HCT116 (cell line): ENCODE data around the gene TBC1D23. TPM values are rescaled to one million over a fixed set of nuclear protein-coding genes. Genes with fewer than 3 reads are reported as not detected.
"Not testable (repeated sequence)": the region's sequence is repeated elsewhere in the genome, so short reads cannot be mapped to it uniquely, and the experiment has no call there.

ENCODE experiments used
- ATAC-seq: fragments of 200-7000 bp; cut with Tn5 transposase; 2 replicates; pipeline ENCODE4 v1.9.1; 2020; ENCODE audit warnings: mild to moderate bottlenecking, moderate library complexity
- BruUV-seq: library from RNA; stranded (reverse); fragments of 400-500 nt; replicated peaks from 2 replicates; lab custom pipeline; 2021; lab: Mats Ljungman, UMichigan
- CTCF ChIA-PET: fragments of 300-600 bp; sonication (Branson Sonifier 250); formaldehyde crosslinking; loops from one replicate; lab custom pipeline; 2021; ENCODE audit warnings: antibody characterized with exemption; lab: Charles Lee
- POLR2A ChIA-PET: fragments of 300-600, 350-600 bp; sonication (Branson Sonifier 250); formaldehyde crosslinking; loops from one replicate; lab custom pipeline; 2021; ENCODE audit warnings: antibody characterized with exemption; lab: Charles Lee
- RAD21 ChIA-PET, 2 experiments: fragments of 300-600 bp; sonication (Branson Sonifier 250); formaldehyde crosslinking; loops; one replicate each; lab custom pipeline; 2023; ENCODE audit warnings: low total read pairs in 2 of 2; ENCODE audit not compliant: uncharacterized antibody in 2 of 2, unreplicated experiment in 2 of 2, low non-redundant PET in 1 of 2; lab: Charles Lee
- DNase-seq: peaks from one replicate; pipeline ENCODE4 v3.0.0-alpha.2; 2010; ENCODE audit warnings: low read depth, low spot score
- H2AFZ ChIP-seq: fragments of 200-600 bp; shearing (Covaris generic), sonication (generic); 2 replicates; pipeline ENCODE4 v1.6.1; 2017; ENCODE audit warnings: low read depth, mixed run types, mixed read lengths, antibody characterized with exemption, low read length; ENCODE audit not compliant: poor library complexity, severe bottlenecking
- H3K27ac ChIP-seq: 2 replicates; pipeline ENCODE4 v1.5.1; 2012; ENCODE audit warnings: low read depth, low read length
- H3K27me3 ChIP-seq: fragments of 200-600 bp; sonication (generic); 2 replicates; pipeline ENCODE4 v1.6.1; 2016; ENCODE audit warnings: mixed run types, low read length, mixed read lengths; ENCODE audit not compliant: insufficient read depth
- H3K36me3 ChIP-seq, 2 experiments: fragments of 200-500 bp in 1 of 2; fragments of 200-600 bp in 1 of 2; sonication (Bioruptor generic) in 1 of 2; sonication (generic) in 1 of 2; 2 replicates each; pipeline versions ENCODE4 v1.5.1 to v1.6.1; 2014 to 2016; ENCODE audit warnings: low read length in 2 of 2, inconsistent platforms in 1 of 2, mixed read lengths in 1 of 2, mixed run types in 1 of 2; ENCODE audit not compliant: insufficient read depth in 2 of 2, control insufficient read depth in 1 of 2
- H3K4me1 ChIP-seq, 2 experiments: fragments of 200-600 bp in 1 of 2; sonication (generic) in 1 of 2; 2 replicates each; pipeline versions ENCODE4 v1.5.1 to v1.6.1; 2012 to 2017; ENCODE audit warnings: low read length in 2 of 2, inconsistent platforms in 1 of 2, mild to moderate bottlenecking in 1 of 2, mixed read lengths in 1 of 2, mixed run types in 1 of 2, moderate library complexity in 1 of 2; ENCODE audit not compliant: insufficient read depth in 2 of 2, control insufficient read depth in 1 of 2
- H3K4me2 ChIP-seq: fragments of 200-600 bp; sonication (generic); 2 replicates; pipeline ENCODE4 v1.6.1; 2017; ENCODE audit warnings: mixed run types, low read length, mixed read lengths
- H3K4me3 ChIP-seq, 2 experiments: fragments of 200-600 bp in 1 of 2; sonication (generic) in 1 of 2; replicated peaks in 1 of 2; 2 replicates each; pipeline ENCODE4 v1.5.1; 2011 to 2016; ENCODE audit warnings: low read length in 2 of 2, control low read depth in 1 of 2, low read depth in 1 of 2, mild to moderate bottlenecking in 1 of 2, mixed read lengths in 1 of 2, mixed run types in 1 of 2
- H3K79me2 ChIP-seq: fragments of 200-600 bp; sonication (generic); 2 replicates; pipeline ENCODE4 v1.6.1; 2017; ENCODE audit warnings: mild to moderate bottlenecking, mixed run types, low read length, moderate library complexity, mixed read lengths; ENCODE audit not compliant: insufficient read depth
- H3K9ac ChIP-seq: fragments of 200-600 bp; sonication (generic); 2 replicates; pipeline ENCODE4 v1.6.1; 2016; ENCODE audit warnings: low read length, mixed read lengths
- H3K9me2 ChIP-seq: fragments of 200-600 bp; sonication (generic), shearing (Covaris generic); 2 replicates; pipeline ENCODE4 v1.6.1; 2017; ENCODE audit warnings: mixed run types, mild to moderate bottlenecking, moderate library complexity; ENCODE audit not compliant: insufficient read depth
- H3K9me3 ChIP-seq, 2 experiments: fragments of 200-500 bp in 1 of 2; fragments of 200-600 bp in 1 of 2; sonication (Bioruptor generic) in 1 of 2; sonication (generic) in 1 of 2; 2 replicates each; pipeline ENCODE4 v1.6.1; 2014 to 2017; ENCODE audit warnings: low read length in 2 of 2, mixed read lengths in 2 of 2, inconsistent platforms in 1 of 2, low read depth in 1 of 2, mild to moderate bottlenecking in 1 of 2, mixed run types in 1 of 2, moderate library complexity in 1 of 2; ENCODE audit not compliant: control insufficient read depth in 1 of 2, insufficient read depth in 1 of 2
- H4K20me1 ChIP-seq: fragments of 200-600 bp; sonication (generic), shearing (Covaris generic); 2 replicates; pipeline ENCODE4 v1.6.1; 2017; ENCODE audit warnings: mixed run types, mild to moderate bottlenecking, moderate library complexity; ENCODE audit not compliant: insufficient read depth
- intact Hi-C: fragments of 100-400 bp; cut with micrococcal nuclease; formaldehyde crosslinking; loops from 2 replicates; pipeline ENCODE4 v1.10.0; 2022
- total RNA-seq: library from RNA; stranded (reverse); gene quantifications from one replicate; pipeline ENCODE4 v1.2.1, GENCODE V29; 2021; ENCODE audit not compliant: unreplicated experiment
- TF ChIP-seq, protein P1 (sequence below): IDR thresholded peaks from 2 replicates; pipeline ENCODE4 v1.6.1; 2012

The TBC1D23 gene
- total RNA-seq, 1 experiment from 2014 or later, result 21.9 TPM

GRCh38 chr3:100325827-100326226 lies 65.0 kb downstream of the TBC1D23 start:
- DNase-seq (no peak), ATAC-seq (no peak)
- Histone ChIP-seq H3K9ac (no peak overlapping the region), H3K9me3 (no peaks in the 10 kb centered on the region), H2AFZ (no peak overlapping the region), H4K20me1 (no peaks in the 10 kb centered on the region), H3K9me2 (no peaks in the 10 kb centered on the region), H3K27me3 (no peaks in the 10 kb centered on the region), H3K36me3 (no peaks in the 10 kb centered on the region), H3K4me2 (no peak overlapping the region), H3K4me1 (no peaks in the 10 kb centered on the region), H3K4me3 (no peak overlapping the region), H3K79me2 (no peaks in the 10 kb centered on the region), H3K27ac (no peak overlapping the region)
- BruUV-seq, result no TSS peak
- CTCF ChIA-PET, result no interaction called here
- intact Hi-C loops, result no loop called here
- POLR2A ChIA-PET, result no interaction called here
- TF ChIP-seq, protein P1, sequence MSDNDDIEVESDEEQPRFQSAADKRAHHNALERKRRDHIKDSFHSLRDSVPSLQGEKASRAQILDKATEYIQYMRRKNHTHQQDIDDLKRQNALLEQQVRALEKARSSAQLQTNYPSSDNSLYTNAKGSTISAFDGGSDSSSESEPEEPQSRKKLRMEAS, result no peak
- RAD21 ChIA-PET, result no interaction called here

GRCh38 chr3:100327377-100327776 lies 66.6 kb downstream of the TBC1D23 start:
- RAD21 ChIA-PET, H3K9me2 ChIP-seq, H3K36me3 ChIP-seq, H3K79me2 ChIP-seq, H3K27ac ChIP-seq, H3K4me3 ChIP-seq, ATAC-seq, DNase-seq, BruUV-seq, H3K9ac ChIP-seq, H3K4me1 ChIP-seq, CTCF ChIA-PET, H3K27me3 ChIP-seq, H2AFZ ChIP-seq, POLR2A ChIA-PET, intact Hi-C loops, H3K9me3 ChIP-seq, H3K4me2 ChIP-seq, H4K20me1 ChIP-seq: not testable (repeated sequence)
